NCI-H1105 (cell line): Measurements from ENCODE around the gene RASSF7.

Experiments
- DNase-seq: peaks from one replicate; lab custom pipeline; 2025; lab: John Stamatoyannopoulos, UW

RASSF7 gene

GRCh38 chr11:551596-551995, 9.2 kb upstream of the RASSF7 start:
- DNase-seq = no peak

GRCh38 chr11:553083-553987, 7.4 kb upstream of the RASSF7 start:
- DNase-seq = no peak

- no peak for DNase-seq
Observed at GRCh38 chr11:553988-554340, 6.8 kb upstream of the RASSF7 start.

GRCh38 chr11:554428-555226, 6.1 kb upstream of the RASSF7 start:
- peak; percentile 85 for DNase-seq

GRCh38 chr11:555227-555779, 5.5 kb upstream of the RASSF7 start:
- DNase-seq = peak; percentile 24

GRCh38 chr11:555780-556661, 4.7 kb upstream of the RASSF7 start:
- DNase-seq = no peak

- DNase-seq = no peak
Observed at GRCh38 chr11:556662-557256, 4.0 kb upstream of the RASSF7 start.

- DNase-seq = no peak
Observed at GRCh38 chr11:557328-558132, 3.2 kb upstream of the RASSF7 start.

- no peak for DNase-seq
Observed at GRCh38 chr11:558503-558902, 2.3 kb upstream of the RASSF7 start.

- no peak for DNase-seq
Observed at GRCh38 chr11:559020-559620, 1.6 kb upstream of the RASSF7 start.

- DNase-seq = no peak
Observed at GRCh38 chr11:559712-560304, 962 bp upstream of the RASSF7 start.

- no peak for DNase-seq
Observed at GRCh38 chr11:561148-562003, 606 bp downstream of the RASSF7 start.

GRCh38 chr11:562046-562645, 1.4 kb downstream of the RASSF7 start:
- DNase-seq = no peak

GRCh38 chr11:563066-563811, 2.5 kb downstream of the RASSF7 start:
- DNase-seq = no peak

- DNase-seq = no peak
Observed at GRCh38 chr11:563812-564578, 3.2 kb downstream of the RASSF7 start.

GRCh38 chr11:565921-566509, 5.2 kb downstream of the RASSF7 start:
- DNase-seq = no peak
